ENCODE data around the gene CPT1B.

GRCh38 chr22:50569896-50570535 lies 8.2 kb downstream of the CPT1B start:
- TF ChIP-seq EZH2 (IDR thresholded peaks at IDR 0.05; ENCODE audit: borderline replicate concordance, low read depth, low read length, severe bottlenecking) (no peak), CTCF (IDR thresholded peaks at IDR 0.05; ENCODE audit: borderline replicate concordance, extremely low read depth, low read length, poor library complexity, severe bottlenecking) (no peak)

All from DND-41 (cell line).